WTC11 (cell line): ENCODE measurements around the gene VAV2. TPM values are rescaled to one million over a fixed set of nuclear protein-coding genes. Genes with fewer than 3 reads are reported as not detected.

Source experiments
- ATAC-seq: fragments of 200-7000 bp; cut with Tn5 transposase; 2 replicates; pipeline ENCODE4 v1.10.0; 2021; ENCODE audit warnings: mild to moderate bottlenecking, moderate library complexity
- CTCF ChIA-PET: fragments of 300-600 bp; sonication (Branson Sonifier 250); formaldehyde crosslinking; loops from one replicate; lab custom pipeline; 2021; ENCODE audit warnings: antibody characterized with exemption; lab: Charles Lee
- POLR2A ChIA-PET: fragments of 350-600 bp; sonication (Branson Sonifier 250); formaldehyde crosslinking; loops from one replicate; lab custom pipeline; 2021; ENCODE audit warnings: antibody characterized with exemption; lab: Charles Lee
- DNase-seq: peaks from one replicate; pipeline ENCODE4 v3.0.0; 2021; ENCODE audit warnings: low spot score
- H3K27ac Mint-ChIP-seq: 2 replicates; pipeline ENCODE4 v1.8.0; 2021; ENCODE audit warnings: mixed read lengths
- H3K27me3 Mint-ChIP-seq: 2 replicates; pipeline ENCODE4 v1.8.0; 2021; ENCODE audit warnings: low read depth, mild to moderate bottlenecking, moderate library complexity, mixed read lengths
- H3K36me3 Mint-ChIP-seq: 2 replicates; pipeline ENCODE4 v1.8.0; 2021; ENCODE audit warnings: mixed read lengths
- H3K4me1 Mint-ChIP-seq: 2 replicates; pipeline ENCODE4 v1.8.0; 2022; ENCODE audit warnings: mixed read lengths
- H3K4me3 Mint-ChIP-seq: 2 replicates; pipeline ENCODE4 v1.8.0; 2021; ENCODE audit warnings: mild to moderate bottlenecking, moderate library complexity, mixed read lengths
- H3K9me3 Mint-ChIP-seq: 2 replicates; pipeline ENCODE4 v1.8.0; 2021; ENCODE audit warnings: mixed read lengths
- ATF1 ChIP-seq: sonication (generic); formaldehyde crosslinking; IDR thresholded peaks from 2 replicates; pipeline ENCODE4 v1.8.1; 2023; ENCODE audit warnings: mild to moderate bottlenecking, moderate library complexity, missing genetic modification reagents
- ELF4 ChIP-seq: sonication (generic); formaldehyde crosslinking; IDR thresholded peaks from 2 replicates; pipeline ENCODE4 v1.8.1; 2022; ENCODE audit warnings: low read depth, mild to moderate bottlenecking, moderate library complexity, missing genetic modification reagents
- KAT7 ChIP-seq: sonication (generic); formaldehyde crosslinking; IDR thresholded peaks from 2 replicates; pipeline ENCODE4 v1.8.1; 2023; ENCODE audit warnings: missing genetic modification reagents, mild to moderate bottlenecking, borderline replicate concordance
- MYBL2 ChIP-seq: sonication (generic); formaldehyde crosslinking; IDR thresholded peaks from 2 replicates; pipeline ENCODE4 v1.8.1; 2023; ENCODE audit warnings: mild to moderate bottlenecking, moderate library complexity, missing genetic modification reagents
- NR2C2 ChIP-seq: sonication (generic); formaldehyde crosslinking; IDR thresholded peaks from 2 replicates; pipeline ENCODE4 v1.8.0; 2022; ENCODE audit warnings: mild to moderate bottlenecking, missing genetic modification reagents
- RORB ChIP-seq: fragments of 250-450 bp; sonication (Bioruptor Pico); IDR thresholded peaks from 2 replicates; pipeline ENCODE4 v1.9.0; 2021; ENCODE audit warnings: mild to moderate bottlenecking
- TEAD1 ChIP-seq: sonication (generic); formaldehyde crosslinking; IDR thresholded peaks from 2 replicates; pipeline ENCODE4 v1.8.0; 2022; ENCODE audit warnings: mild to moderate bottlenecking, missing genetic modification reagents
- total RNA-seq: library from RNA; stranded (reverse); gene quantifications from 3 replicates; pipeline ENCODE4 v1.2.3, GENCODE V29; 2021
- TF ChIP-seq, protein P1 (sequence below): fragments of 200-600 bp; IDR thresholded peaks from 2 replicates; pipeline ENCODE4 v1.8.0; 2022; ENCODE audit warnings: antibody characterized with exemption
- TF ChIP-seq, protein P2 (sequence below): fragments of 250-450 bp; sonication (Bioruptor Pico); IDR thresholded peaks from 2 replicates; pipeline ENCODE4 v1.9.0; 2021; ENCODE audit warnings: moderate library complexity, mild to moderate bottlenecking, inconsistent platforms, borderline replicate concordance
- TF ChIP-seq, protein P3 (sequence below): fragments of 250-450 bp; sonication (Bioruptor Pico); IDR thresholded peaks from 2 replicates; pipeline ENCODE4 v1.9.0; 2021; ENCODE audit warnings: mild to moderate bottlenecking, borderline replicate concordance
- TF ChIP-seq, protein P4 (sequence below): sonication (generic); formaldehyde crosslinking; IDR thresholded peaks from 2 replicates; pipeline ENCODE4 v1.8.0; 2022; ENCODE audit warnings: mild to moderate bottlenecking, missing genetic modification reagents
- TF ChIP-seq, protein P5 (sequence below): fragments of 250-450 bp; sonication (Bioruptor Pico); conservative IDR thresholded peaks from 2 replicates; pipeline ENCODE4 v1.9.0; 2021; ENCODE audit warnings: mild to moderate bottlenecking
- TF ChIP-seq, protein P6 (sequence below): sonication (generic); formaldehyde crosslinking; IDR thresholded peaks from 2 replicates; pipeline ENCODE4 v1.8.0; 2022; ENCODE audit warnings: missing genetic modification reagents
- TF ChIP-seq, protein P7 (sequence below): sonication (generic); formaldehyde crosslinking; IDR thresholded peaks from 2 replicates; pipeline ENCODE4 v1.8.0; 2023; ENCODE audit warnings: missing genetic modification reagents, mild to moderate bottlenecking, borderline replicate concordance

VAV2 gene
- total RNA-seq, 1 experiment from 2014 or later, result 39.7 TPM

DNA sequence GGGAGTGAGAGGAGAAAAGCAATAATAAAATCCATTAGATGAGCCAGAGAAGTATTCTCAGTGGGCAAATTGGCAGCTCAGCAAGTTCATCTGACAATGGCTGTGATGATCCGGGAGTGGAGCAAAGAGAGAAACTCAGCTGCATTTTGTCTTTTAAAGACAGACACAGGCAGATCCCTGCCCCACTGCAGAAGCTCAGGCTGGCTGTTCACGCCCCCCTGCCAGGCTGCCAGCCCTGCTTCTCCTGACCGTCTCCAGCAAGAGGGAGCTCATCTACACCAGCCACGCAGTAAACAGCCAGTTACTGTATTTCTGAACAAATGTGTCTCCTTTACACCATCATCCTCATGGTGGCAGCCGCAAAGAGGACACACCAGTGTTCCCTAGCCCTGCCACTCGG lies 139.7 kb downstream of the VAV2 start:
- DNase-seq, result no peak
- Mint-ChIP-seq H3K36me3 (peaks cover 11% of the 10 kb centered on the region), H3K27ac (no peak overlapping the region), H3K4me3 (no peak overlapping the region), H3K4me1 (0 out of 2 replicates have a peak, but pooled peaks cover 6% of the 10 kb centered on the region)
- CTCF ChIA-PET, result interaction anchor here (1.3 kb wide), 1 partner anchor 141 kb away, joined by 3 read pairs; no protein-coding TSS in a partner anchor
- no peak for ATAC-seq
- TF ChIP-seq, protein P1, sequence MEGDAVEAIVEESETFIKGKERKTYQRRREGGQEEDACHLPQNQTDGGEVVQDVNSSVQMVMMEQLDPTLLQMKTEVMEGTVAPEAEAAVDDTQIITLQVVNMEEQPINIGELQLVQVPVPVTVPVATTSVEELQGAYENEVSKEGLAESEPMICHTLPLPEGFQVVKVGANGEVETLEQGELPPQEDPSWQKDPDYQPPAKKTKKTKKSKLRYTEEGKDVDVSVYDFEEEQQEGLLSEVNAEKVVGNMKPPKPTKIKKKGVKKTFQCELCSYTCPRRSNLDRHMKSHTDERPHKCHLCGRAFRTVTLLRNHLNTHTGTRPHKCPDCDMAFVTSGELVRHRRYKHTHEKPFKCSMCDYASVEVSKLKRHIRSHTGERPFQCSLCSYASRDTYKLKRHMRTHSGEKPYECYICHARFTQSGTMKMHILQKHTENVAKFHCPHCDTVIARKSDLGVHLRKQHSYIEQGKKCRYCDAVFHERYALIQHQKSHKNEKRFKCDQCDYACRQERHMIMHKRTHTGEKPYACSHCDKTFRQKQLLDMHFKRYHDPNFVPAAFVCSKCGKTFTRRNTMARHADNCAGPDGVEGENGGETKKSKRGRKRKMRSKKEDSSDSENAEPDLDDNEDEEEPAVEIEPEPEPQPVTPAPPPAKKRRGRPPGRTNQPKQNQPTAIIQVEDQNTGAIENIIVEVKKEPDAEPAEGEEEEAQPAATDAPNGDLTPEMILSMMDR, result no peak
- TF ChIP-seq MYBL2 (no peak), KAT7 (CRISPR knock-in tag) (no peak), NR2C2 (no peak), ATF1 (CRISPR knock-in tag) (no peak), TEAD1 (CRISPR knock-in tag) (no peak), ELF4 (CRISPR knock-in tag) (no peak)
- TF ChIP-seq, protein P2, sequence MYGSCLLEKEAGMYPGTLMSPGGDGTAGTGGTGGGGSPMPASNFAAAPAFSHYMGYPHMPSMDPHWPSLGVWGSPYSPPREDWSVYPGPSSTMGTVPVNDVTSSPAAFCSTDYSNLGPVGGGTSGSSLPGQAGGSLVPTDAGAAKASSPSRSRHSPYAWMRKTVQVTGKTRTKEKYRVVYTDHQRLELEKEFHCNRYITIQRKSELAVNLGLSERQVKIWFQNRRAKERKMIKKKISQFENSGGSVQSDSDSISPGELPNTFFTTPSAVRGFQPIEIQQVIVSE (CRISPR knock-in tag), result no peak
- TF ChIP-seq, protein P3, sequence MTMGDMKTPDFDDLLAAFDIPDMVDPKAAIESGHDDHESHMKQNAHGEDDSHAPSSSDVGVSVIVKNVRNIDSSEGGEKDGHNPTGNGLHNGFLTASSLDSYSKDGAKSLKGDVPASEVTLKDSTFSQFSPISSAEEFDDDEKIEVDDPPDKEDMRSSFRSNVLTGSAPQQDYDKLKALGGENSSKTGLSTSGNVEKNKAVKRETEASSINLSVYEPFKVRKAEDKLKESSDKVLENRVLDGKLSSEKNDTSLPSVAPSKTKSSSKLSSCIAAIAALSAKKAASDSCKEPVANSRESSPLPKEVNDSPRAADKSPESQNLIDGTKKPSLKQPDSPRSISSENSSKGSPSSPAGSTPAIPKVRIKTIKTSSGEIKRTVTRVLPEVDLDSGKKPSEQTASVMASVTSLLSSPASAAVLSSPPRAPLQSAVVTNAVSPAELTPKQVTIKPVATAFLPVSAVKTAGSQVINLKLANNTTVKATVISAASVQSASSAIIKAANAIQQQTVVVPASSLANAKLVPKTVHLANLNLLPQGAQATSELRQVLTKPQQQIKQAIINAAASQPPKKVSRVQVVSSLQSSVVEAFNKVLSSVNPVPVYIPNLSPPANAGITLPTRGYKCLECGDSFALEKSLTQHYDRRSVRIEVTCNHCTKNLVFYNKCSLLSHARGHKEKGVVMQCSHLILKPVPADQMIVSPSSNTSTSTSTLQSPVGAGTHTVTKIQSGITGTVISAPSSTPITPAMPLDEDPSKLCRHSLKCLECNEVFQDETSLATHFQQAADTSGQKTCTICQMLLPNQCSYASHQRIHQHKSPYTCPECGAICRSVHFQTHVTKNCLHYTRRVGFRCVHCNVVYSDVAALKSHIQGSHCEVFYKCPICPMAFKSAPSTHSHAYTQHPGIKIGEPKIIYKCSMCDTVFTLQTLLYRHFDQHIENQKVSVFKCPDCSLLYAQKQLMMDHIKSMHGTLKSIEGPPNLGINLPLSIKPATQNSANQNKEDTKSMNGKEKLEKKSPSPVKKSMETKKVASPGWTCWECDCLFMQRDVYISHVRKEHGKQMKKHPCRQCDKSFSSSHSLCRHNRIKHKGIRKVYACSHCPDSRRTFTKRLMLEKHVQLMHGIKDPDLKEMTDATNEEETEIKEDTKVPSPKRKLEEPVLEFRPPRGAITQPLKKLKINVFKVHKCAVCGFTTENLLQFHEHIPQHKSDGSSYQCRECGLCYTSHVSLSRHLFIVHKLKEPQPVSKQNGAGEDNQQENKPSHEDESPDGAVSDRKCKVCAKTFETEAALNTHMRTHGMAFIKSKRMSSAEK (CRISPR knock-in tag), result no peak
- TF ChIP-seq, protein P4, sequence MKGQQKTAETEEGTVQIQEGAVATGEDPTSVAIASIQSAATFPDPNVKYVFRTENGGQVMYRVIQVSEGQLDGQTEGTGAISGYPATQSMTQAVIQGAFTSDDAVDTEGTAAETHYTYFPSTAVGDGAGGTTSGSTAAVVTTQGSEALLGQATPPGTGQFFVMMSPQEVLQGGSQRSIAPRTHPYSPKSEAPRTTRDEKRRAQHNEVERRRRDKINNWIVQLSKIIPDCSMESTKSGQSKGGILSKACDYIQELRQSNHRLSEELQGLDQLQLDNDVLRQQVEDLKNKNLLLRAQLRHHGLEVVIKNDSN (CRISPR knock-in tag), result no peak
- TF ChIP-seq, protein P5, sequence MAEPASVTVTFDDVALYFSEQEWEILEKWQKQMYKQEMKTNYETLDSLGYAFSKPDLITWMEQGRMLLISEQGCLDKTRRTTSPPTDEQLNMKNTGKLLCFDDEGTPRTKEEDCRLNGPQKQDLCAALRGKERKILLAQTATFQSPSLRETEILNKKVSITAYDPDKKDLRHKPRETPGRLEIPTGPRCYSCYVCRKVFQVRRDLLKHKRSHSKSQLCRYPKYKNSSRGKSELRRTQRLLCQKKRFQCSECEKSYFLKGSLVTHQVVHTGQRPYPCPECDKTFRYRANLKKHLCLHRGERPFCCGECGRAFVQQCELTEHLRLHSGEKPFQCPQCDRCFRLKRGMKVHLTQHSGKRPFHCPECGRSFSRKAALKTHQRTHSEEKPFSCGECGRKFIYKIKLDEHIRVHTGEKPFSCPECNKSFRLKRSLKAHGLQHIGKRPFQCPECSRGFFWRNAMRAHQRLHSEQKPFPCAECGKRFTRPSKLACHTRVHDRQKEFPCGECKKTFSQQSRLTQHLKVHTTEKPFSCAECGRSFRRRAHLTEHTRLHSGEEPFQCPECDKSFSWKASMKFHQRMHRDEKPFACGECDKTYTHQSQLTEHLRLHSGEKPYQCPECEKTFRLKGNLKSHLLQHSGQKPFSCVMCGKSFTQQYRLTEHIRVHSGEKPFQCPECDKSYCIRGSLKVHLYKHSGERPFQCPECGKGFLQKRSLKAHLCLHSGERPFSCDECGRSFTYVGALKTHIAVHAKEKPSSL (CRISPR knock-in tag), result no peak
- TF ChIP-seq, all 79 proteins: peak for 0
- POLR2A ChIA-PET, result no interaction called here
- no peaks in the 10 kb centered on the region for H3K27me3 Mint-ChIP-seq
- no peaks in the 10 kb centered on the region for H3K9me3 Mint-ChIP-seq

DNA sequence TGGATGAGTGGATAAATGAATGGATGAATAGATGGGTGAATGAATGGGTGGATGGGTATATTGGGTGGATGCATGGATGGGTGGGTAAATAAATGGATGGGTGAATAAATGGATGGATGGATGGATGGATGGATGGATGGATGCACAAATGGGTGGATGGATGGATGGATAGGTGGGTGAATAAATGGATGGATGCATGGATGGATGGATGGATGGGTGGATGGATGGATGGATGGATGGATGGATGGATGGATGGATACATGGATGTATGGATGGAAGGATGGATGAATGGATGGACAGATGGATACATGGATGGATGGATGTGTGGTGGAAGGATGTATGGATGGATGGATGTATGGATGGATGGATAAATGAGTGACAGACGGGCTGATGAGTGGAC lies 140.4 kb downstream of the VAV2 start:
- Mint-ChIP-seq H3K36me3 (peaks cover 6% of the 10 kb centered on the region), H3K4me1 (0 out of 2 replicates have a peak, but pooled peaks cover 6% of the 10 kb centered on the region), H3K9me3 (no peaks in the 10 kb centered on the region), H3K27me3 (no peaks in the 10 kb centered on the region), H3K27ac (no peak overlapping the region), H3K4me3 (no peak overlapping the region)
- no peak for ATAC-seq
- ChIA-PET CTCF (interaction anchor here (1.3 kb wide), 1 partner anchor 141 kb away, joined by 3 read pairs; no protein-coding TSS in a partner anchor), POLR2A (no interaction called here)
- no peak for DNase-seq
- TF ChIP-seq, protein P6, sequence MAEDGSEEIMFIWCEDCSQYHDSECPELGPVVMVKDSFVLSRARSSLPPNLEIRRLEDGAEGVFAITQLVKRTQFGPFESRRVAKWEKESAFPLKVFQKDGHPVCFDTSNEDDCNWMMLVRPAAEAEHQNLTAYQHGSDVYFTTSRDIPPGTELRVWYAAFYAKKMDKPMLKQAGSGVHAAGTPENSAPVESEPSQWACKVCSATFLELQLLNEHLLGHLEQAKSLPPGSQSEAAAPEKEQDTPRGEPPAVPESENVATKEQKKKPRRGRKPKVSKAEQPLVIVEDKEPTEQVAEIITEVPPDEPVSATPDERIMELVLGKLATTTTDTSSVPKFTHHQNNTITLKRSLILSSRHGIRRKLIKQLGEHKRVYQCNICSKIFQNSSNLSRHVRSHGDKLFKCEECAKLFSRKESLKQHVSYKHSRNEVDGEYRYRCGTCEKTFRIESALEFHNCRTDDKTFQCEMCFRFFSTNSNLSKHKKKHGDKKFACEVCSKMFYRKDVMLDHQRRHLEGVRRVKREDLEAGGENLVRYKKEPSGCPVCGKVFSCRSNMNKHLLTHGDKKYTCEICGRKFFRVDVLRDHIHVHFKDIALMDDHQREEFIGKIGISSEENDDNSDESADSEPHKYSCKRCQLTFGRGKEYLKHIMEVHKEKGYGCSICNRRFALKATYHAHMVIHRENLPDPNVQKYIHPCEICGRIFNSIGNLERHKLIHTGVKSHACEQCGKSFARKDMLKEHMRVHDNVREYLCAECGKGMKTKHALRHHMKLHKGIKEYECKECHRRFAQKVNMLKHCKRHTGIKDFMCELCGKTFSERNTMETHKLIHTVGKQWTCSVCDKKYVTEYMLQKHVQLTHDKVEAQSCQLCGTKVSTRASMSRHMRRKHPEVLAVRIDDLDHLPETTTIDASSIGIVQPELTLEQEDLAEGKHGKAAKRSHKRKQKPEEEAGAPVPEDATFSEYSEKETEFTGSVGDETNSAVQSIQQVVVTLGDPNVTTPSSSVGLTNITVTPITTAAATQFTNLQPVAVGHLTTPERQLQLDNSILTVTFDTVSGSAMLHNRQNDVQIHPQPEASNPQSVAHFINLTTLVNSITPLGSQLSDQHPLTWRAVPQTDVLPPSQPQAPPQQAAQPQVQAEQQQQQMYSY (CRISPR knock-in tag), result no peak
- TF ChIP-seq, protein P7, sequence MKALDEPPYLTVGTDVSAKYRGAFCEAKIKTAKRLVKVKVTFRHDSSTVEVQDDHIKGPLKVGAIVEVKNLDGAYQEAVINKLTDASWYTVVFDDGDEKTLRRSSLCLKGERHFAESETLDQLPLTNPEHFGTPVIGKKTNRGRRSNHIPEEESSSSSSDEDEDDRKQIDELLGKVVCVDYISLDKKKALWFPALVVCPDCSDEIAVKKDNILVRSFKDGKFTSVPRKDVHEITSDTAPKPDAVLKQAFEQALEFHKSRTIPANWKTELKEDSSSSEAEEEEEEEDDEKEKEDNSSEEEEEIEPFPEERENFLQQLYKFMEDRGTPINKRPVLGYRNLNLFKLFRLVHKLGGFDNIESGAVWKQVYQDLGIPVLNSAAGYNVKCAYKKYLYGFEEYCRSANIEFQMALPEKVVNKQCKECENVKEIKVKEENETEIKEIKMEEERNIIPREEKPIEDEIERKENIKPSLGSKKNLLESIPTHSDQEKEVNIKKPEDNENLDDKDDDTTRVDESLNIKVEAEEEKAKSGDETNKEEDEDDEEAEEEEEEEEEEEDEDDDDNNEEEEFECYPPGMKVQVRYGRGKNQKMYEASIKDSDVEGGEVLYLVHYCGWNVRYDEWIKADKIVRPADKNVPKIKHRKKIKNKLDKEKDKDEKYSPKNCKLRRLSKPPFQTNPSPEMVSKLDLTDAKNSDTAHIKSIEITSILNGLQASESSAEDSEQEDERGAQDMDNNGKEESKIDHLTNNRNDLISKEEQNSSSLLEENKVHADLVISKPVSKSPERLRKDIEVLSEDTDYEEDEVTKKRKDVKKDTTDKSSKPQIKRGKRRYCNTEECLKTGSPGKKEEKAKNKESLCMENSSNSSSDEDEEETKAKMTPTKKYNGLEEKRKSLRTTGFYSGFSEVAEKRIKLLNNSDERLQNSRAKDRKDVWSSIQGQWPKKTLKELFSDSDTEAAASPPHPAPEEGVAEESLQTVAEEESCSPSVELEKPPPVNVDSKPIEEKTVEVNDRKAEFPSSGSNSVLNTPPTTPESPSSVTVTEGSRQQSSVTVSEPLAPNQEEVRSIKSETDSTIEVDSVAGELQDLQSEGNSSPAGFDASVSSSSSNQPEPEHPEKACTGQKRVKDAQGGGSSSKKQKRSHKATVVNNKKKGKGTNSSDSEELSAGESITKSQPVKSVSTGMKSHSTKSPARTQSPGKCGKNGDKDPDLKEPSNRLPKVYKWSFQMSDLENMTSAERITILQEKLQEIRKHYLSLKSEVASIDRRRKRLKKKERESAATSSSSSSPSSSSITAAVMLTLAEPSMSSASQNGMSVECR (CRISPR knock-in tag), result no peak
- TF ChIP-seq RORB (CRISPR knock-in tag), result no peak
